GM23338 (cell line): ENCODE data around the gene EXOC4. TPM values are rescaled to one million over a fixed set of nuclear protein-coding genes. Genes with fewer than 3 reads are reported as not detected.

ENCODE experiments used
- ATAC-seq: fragments of 200-7000 bp; cut with Tn5 transposase; 3 replicates; pipeline ENCODE4 v1.9.1; 2020
- DNase-seq: peaks from one replicate; pipeline ENCODE4 v3.0.0-alpha.2; 2015; ENCODE audit warnings: low spot score
- H2AFZ ChIP-seq: fragments of 200-600 bp; sonication (generic); 2 replicates; pipeline ENCODE4 v1.8.0; 2016; ENCODE audit warnings: antibody characterized with exemption, mild to moderate bottlenecking, moderate library complexity
- H3F3A ChIP-seq: fragments of 200-600 bp; sonication (generic); replicated peaks from 2 replicates; pipeline ENCODE4 v1.8.0; 2017; ENCODE audit warnings: antibody characterized with exemption, mixed run types, low read depth
- H3K27ac ChIP-seq: fragments of 200-600 bp; sonication (generic); 2 replicates; pipeline ENCODE4 v1.6.1; 2016; ENCODE audit warnings: low read depth
- H3K27me3 ChIP-seq: fragments of 200-600 bp; sonication (generic); 2 replicates; pipeline ENCODE4 v1.8.0; 2016; ENCODE audit warnings: mild to moderate bottlenecking, mixed run types, moderate library complexity; ENCODE audit not compliant: insufficient read depth
- H3K36me3 ChIP-seq: fragments of 200-600 bp; sonication (generic); 2 replicates; pipeline ENCODE4 v1.8.0; 2016; ENCODE audit warnings: mild to moderate bottlenecking; ENCODE audit not compliant: insufficient read depth
- H3K4me1 ChIP-seq: fragments of 200-600 bp; sonication (generic); 2 replicates; pipeline ENCODE4 v1.8.0; 2016; ENCODE audit warnings: mild to moderate bottlenecking, moderate library complexity; ENCODE audit not compliant: insufficient read depth
- H3K4me2 ChIP-seq: fragments of 200-600 bp; sonication (generic); 2 replicates; pipeline ENCODE4 v1.7.1; 2017; ENCODE audit warnings: mixed run types
- H3K4me3 ChIP-seq: fragments of 200-600 bp; sonication (generic); 2 replicates; pipeline ENCODE4 v1.6.1; 2016; ENCODE audit warnings: mixed run types
- H3K79me2 ChIP-seq: fragments of 200-600 bp; sonication (generic); replicated peaks from 2 replicates; pipeline ENCODE4 v1.8.0; 2017; ENCODE audit warnings: mild to moderate bottlenecking; ENCODE audit not compliant: insufficient read depth
- H3K9me2 ChIP-seq: fragments of 200-600 bp; sonication (generic); 2 replicates; pipeline ENCODE4 v1.8.0; 2017; ENCODE audit not compliant: insufficient read depth
- H4K20me1 ChIP-seq: fragments of 200-600 bp; sonication (generic); replicated peaks from 2 replicates; pipeline ENCODE4 v1.8.0; 2017; ENCODE audit warnings: mild to moderate bottlenecking; ENCODE audit not compliant: insufficient read depth
- H3K27ac Mint-ChIP-seq: 2 replicates; pipeline ENCODE4 v1.8.0; 2020; ENCODE audit warnings: inconsistent platforms, mild to moderate bottlenecking, moderate library complexity, mixed read lengths
- H3K27me3 Mint-ChIP-seq: 3 replicates; pipeline ENCODE4 v1.8.0; 2022; ENCODE audit warnings: low read depth, mild to moderate bottlenecking, moderate library complexity, mixed read lengths, inconsistent platforms; ENCODE audit not compliant: insufficient read depth, poor library complexity
- H3K36me3 Mint-ChIP-seq: 3 replicates; pipeline ENCODE4 v1.8.0; 2021; ENCODE audit warnings: low read depth, mild to moderate bottlenecking, inconsistent platforms, moderate library complexity, mixed read lengths
- H3K4me1 Mint-ChIP-seq: 3 replicates; pipeline ENCODE4 v1.8.0; 2020; ENCODE audit warnings: mild to moderate bottlenecking, inconsistent platforms, mixed read lengths
- H3K4me3 Mint-ChIP-seq: 3 replicates; pipeline ENCODE4 v1.8.0; 2021; ENCODE audit warnings: moderate library complexity, mild to moderate bottlenecking, inconsistent platforms, mixed read lengths
- H3K9me3 Mint-ChIP-seq: 3 replicates; pipeline ENCODE4 v1.8.0; 2020; ENCODE audit warnings: moderate library complexity, mild to moderate bottlenecking, inconsistent platforms, mixed read lengths
- CREB1 ChIP-seq: fragments of 250-450 bp; sonication (Bioruptor Pico); IDR thresholded peaks from 2 replicates; pipeline ENCODE4 v1.5.0; 2020; ENCODE audit warnings: low read depth, mild to moderate bottlenecking, moderate library complexity
- EZH2 ChIP-seq: fragments of 200-600 bp; sonication (generic); IDR thresholded peaks from one replicate; pipeline ENCODE4 v1.8.0; 2017; ENCODE audit warnings: antibody characterized with exemption, mild to moderate bottlenecking, low read depth; ENCODE audit not compliant: unreplicated experiment
- EZH2phosphoT487 ChIP-seq: fragments of 200-600 bp; sonication (generic); IDR thresholded peaks from one replicate; pipeline ENCODE4 v1.8.1; 2018; ENCODE audit warnings: antibody characterized with exemption; ENCODE audit not compliant: unreplicated experiment
- JUNB ChIP-seq: IDR thresholded peaks from one replicate; pipeline ENCODE4 v1.6.1; 2016; ENCODE audit warnings: antibody characterized with exemption; ENCODE audit not compliant: unreplicated experiment
- NANOG ChIP-seq: IDR thresholded peaks from 2 replicates; pipeline ENCODE4 v1.6.1; 2016; ENCODE audit warnings: antibody characterized with exemption, borderline replicate concordance
- POLR2AphosphoS5 ChIP-seq: IDR thresholded peaks from 2 replicates; pipeline ENCODE4 v1.6.1; 2016; ENCODE audit warnings: antibody characterized with exemption, low read depth
- REST ChIP-seq: IDR thresholded peaks from one replicate; pipeline ENCODE4 v1.6.1; 2018; ENCODE audit warnings: antibody characterized with exemption; ENCODE audit not compliant: unreplicated experiment
- STAT1 ChIP-seq: IDR thresholded peaks from one replicate; pipeline ENCODE4 v1.6.1; 2016; ENCODE audit warnings: antibody characterized with exemption; ENCODE audit not compliant: unreplicated experiment
- ZNF114 ChIP-seq: fragments of 250-450 bp; sonication (Bioruptor Pico); IDR thresholded peaks from 2 replicates; pipeline ENCODE4 v1.5.0; 2020; ENCODE audit warnings: mild to moderate bottlenecking, moderate library complexity
- ZNF331 ChIP-seq: fragments of 250-450 bp; sonication (Bioruptor Pico); IDR thresholded peaks from 2 replicates; pipeline ENCODE4 v1.5.0; 2020; ENCODE audit warnings: low read depth, mild to moderate bottlenecking, moderate library complexity
- polyA plus RNA-seq: library from polyadenylated mRNA; unstranded; fragments of >200 nt; fragmentation: Nextera tagmentation; extraction: Ambion mirVana; gene quantifications from 2 replicates; pipeline ENCODE4 v1.2.1, GENCODE V29; 2016
- total RNA-seq: library from RNA; depleted of rRNA; stranded (reverse); fragments of >200 nt; shearing (Covaris generic); gene quantifications from 2 replicates; pipeline ENCODE4 v1.2.3, GENCODE V29; 2014
- TF ChIP-seq, protein P1 (sequence below): fragments of 250-450 bp; sonication (Bioruptor Pico); IDR thresholded peaks from 2 replicates; pipeline ENCODE4 v1.5.0; 2020; ENCODE audit warnings: mild to moderate bottlenecking, moderate library complexity
- TF ChIP-seq, protein P2 (sequence below): IDR thresholded peaks from 2 replicates; pipeline ENCODE4 v1.6.1; 2016; ENCODE audit warnings: antibody characterized with exemption
- TF ChIP-seq, protein P3 (sequence below), 2 experiments: fragments of 200-600 bp in 1 of 2; sonication (generic) in 1 of 2; conservative IDR thresholded peaks; 2 replicates each; pipeline versions ENCODE4 v1.5.1 to v1.6.1; 2016 to 2017; ENCODE audit warnings: antibody characterized with exemption in 2 of 2, low read depth in 2 of 2, mild to moderate bottlenecking in 2 of 2, moderate library complexity in 1 of 2

EXOC4 gene
- total and polyA plus RNA-seq, 2 experiments from 2014 or later, result 37.5 to 52.7 TPM

DNA sequence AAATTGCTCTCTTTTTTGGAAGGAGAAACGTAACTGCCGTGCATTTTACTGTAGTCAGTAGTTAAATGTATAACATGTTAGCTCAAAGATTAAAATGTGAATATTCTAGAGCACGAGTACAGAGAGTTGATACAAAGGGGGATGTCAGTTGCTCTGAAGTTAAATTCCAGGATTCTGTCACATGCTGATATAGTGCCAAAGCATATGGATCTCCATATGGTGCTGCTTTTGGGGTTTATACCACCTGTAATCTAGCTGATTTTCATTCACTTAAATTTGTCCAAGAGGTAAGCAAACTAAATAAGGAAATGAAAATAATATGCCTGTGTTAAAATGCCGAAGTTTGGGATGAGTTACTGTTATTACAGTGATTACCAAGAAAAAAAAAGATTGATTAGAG is 298.6 kb downstream of the EXOC4 start:
- H3K4me3 ChIP-seq, result no peak overlapping the region
- H2AFZ ChIP-seq, result no peak overlapping the region
- peaks cover 7% of the 10 kb centered on the region; the same call in 1 of the 2 replicates for H3K4me1 ChIP-seq
- TF ChIP-seq ZNF331 (CRISPR knock-in tag) (no peak), EZH2 (no peak), ZNF114 (no peak), STAT1 (no peak), CREB1 (no peak), JUNB (no peak), NANOG (no peak), EZH2phosphoT487 (no peak), REST (no peak), POLR2AphosphoS5 (no peak)
- TF ChIP-seq, protein P1, sequence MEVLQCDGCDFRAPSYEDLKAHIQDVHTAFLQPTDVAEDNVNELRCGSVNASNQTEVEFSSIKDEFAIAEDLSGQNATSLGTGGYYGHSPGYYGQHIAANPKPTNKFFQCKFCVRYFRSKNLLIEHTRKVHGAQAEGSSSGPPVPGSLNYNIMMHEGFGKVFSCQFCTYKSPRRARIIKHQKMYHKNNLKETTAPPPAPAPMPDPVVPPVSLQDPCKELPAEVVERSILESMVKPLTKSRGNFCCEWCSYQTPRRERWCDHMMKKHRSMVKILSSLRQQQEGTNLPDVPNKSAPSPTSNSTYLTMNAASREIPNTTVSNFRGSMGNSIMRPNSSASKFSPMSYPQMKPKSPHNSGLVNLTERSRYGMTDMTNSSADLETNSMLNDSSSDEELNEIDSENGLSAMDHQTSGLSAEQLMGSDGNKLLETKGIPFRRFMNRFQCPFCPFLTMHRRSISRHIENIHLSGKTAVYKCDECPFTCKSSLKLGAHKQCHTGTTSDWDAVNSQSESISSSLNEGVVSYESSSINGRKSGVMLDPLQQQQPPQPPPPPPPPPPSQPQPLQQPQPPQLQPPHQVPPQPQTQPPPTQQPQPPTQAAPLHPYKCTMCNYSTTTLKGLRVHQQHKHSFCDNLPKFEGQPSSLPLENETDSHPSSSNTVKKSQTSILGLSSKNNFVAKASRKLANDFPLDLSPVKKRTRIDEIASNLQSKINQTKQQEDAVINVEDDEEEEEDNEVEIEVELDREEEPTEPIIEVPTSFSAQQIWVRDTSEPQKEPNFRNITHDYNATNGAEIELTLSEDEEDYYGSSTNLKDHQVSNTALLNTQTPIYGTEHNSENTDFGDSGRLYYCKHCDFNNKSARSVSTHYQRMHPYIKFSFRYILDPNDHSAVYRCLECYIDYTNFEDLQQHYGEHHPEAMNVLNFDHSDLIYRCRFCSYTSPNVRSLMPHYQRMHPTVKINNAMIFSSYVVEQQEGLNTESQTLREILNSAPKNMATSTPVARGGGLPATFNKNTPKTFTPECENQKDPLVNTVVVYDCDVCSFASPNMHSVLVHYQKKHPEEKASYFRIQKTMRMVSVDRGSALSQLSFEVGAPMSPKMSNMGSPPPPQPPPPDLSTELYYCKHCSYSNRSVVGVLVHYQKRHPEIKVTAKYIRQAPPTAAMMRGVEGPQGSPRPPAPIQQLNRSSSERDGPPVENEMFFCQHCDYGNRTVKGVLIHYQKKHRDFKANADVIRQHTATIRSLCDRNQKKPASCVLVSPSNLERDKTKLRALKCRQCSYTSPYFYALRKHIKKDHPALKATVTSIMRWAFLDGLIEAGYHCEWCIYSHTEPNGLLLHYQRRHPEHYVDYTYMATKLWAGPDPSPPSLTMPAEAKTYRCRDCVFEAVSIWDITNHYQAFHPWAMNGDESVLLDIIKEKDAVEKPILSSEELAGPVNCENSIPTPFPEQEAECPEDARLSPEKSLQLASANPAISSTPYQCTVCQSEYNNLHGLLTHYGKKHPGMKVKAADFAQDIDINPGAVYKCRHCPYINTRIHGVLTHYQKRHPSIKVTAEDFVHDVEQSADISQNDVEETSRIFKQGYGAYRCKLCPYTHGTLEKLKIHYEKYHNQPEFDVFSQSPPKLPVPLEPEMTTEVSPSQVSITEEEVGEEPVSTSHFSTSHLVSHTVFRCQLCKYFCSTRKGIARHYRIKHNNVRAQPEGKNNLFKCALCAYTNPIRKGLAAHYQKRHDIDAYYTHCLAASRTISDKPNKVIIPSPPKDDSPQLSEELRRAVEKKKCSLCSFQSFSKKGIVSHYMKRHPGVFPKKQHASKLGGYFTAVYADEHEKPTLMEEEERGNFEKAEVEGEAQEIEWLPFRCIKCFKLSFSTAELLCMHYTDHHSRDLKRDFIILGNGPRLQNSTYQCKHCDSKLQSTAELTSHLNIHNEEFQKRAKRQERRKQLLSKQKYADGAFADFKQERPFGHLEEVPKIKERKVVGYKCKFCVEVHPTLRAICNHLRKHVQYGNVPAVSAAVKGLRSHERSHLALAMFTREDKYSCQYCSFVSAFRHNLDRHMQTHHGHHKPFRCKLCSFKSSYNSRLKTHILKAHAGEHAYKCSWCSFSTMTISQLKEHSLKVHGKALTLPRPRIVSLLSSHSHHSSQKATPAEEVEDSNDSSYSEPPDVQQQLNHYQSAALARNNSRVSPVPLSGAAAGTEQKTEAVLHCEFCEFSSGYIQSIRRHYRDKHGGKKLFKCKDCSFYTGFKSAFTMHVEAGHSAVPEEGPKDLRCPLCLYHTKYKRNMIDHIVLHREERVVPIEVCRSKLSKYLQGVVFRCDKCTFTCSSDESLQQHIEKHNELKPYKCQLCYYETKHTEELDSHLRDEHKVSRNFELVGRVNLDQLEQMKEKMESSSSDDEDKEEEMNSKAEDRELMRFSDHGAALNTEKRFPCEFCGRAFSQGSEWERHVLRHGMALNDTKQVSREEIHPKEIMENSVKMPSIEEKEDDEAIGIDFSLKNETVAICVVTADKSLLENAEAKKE (CRISPR knock-in tag), result no peak
- TF ChIP-seq, protein P2, sequence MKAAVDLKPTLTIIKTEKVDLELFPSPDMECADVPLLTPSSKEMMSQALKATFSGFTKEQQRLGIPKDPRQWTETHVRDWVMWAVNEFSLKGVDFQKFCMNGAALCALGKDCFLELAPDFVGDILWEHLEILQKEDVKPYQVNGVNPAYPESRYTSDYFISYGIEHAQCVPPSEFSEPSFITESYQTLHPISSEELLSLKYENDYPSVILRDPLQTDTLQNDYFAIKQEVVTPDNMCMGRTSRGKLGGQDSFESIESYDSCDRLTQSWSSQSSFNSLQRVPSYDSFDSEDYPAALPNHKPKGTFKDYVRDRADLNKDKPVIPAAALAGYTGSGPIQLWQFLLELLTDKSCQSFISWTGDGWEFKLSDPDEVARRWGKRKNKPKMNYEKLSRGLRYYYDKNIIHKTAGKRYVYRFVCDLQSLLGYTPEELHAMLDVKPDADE, result no peak
- TF ChIP-seq, protein P3, sequence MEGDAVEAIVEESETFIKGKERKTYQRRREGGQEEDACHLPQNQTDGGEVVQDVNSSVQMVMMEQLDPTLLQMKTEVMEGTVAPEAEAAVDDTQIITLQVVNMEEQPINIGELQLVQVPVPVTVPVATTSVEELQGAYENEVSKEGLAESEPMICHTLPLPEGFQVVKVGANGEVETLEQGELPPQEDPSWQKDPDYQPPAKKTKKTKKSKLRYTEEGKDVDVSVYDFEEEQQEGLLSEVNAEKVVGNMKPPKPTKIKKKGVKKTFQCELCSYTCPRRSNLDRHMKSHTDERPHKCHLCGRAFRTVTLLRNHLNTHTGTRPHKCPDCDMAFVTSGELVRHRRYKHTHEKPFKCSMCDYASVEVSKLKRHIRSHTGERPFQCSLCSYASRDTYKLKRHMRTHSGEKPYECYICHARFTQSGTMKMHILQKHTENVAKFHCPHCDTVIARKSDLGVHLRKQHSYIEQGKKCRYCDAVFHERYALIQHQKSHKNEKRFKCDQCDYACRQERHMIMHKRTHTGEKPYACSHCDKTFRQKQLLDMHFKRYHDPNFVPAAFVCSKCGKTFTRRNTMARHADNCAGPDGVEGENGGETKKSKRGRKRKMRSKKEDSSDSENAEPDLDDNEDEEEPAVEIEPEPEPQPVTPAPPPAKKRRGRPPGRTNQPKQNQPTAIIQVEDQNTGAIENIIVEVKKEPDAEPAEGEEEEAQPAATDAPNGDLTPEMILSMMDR (conservative IDR thresholded peaks at IDR 0.05; ENCODE audit: low read depth in 2 of 2), result no peak
- Mint-ChIP-seq H3K4me3 (no peak overlapping the region), H3K9me3 (no peaks in the 10 kb centered on the region), H3K27ac (no peak overlapping the region), H3K27me3 (no peaks in the 10 kb centered on the region), H3K36me3 (no peaks in the 10 kb centered on the region), H3K4me1 (peaks cover 11% of the 10 kb centered on the region; the same call in 2 of the 3 replicates)
- peaks cover 7% of the 10 kb centered on the region for H3K9me2 ChIP-seq
- H3K79me2 ChIP-seq, result no peaks in the 10 kb centered on the region
- H3F3A ChIP-seq, result no peaks in the 10 kb centered on the region
- H3K36me3 ChIP-seq, result no peaks in the 10 kb centered on the region
- ATAC-seq (no peak), DNase-seq (no peak)
- H3K27me3 ChIP-seq, result no peaks in the 10 kb centered on the region
- H3K4me2 ChIP-seq, result no peak overlapping the region
- H3K27ac ChIP-seq, result no peak overlapping the region
- H4K20me1 ChIP-seq, result no peaks in the 10 kb centered on the region
